ENCODE measurements around the gene UBE3C. TPM values are rescaled to one million over a fixed set of nuclear protein-coding genes. Genes with fewer than 3 reads are reported as not detected.

Gene UBE3C
- total and polyA plus RNA-seq, 4 donors, result 12.7 to 91.8 (median 46.1) TPM

DNA sequence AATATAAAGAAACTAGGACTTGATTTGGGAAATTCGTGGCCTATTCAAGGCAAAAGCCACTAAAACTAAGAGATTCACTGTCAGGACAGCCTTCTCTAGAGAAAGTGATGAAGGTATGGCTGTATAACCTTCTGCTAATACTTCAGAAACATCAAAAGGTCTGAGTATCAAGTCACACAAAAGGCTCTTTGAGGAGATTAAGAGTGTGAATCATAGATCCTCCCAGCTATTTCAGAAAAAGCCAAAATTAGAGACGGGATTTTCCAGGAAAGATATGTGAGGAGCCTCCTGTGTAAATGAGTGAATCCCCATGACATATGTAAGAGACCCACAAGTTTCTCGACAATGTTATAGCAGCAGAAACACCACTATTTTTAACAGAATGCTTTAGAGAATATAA is 56.2 kb downstream of the UBE3C start:
- Histone ChIP-seq H3K27ac (ENCODE audit: low read depth in 1 of 2, low read length in 1 of 2) (no peak overlapping the region), H3K9me3 (ENCODE audit: control insufficient read depth in 4 of 4, insufficient read depth in 3 of 4, low read length in 3 of 4) (no peaks in the 10 kb centered on the region), H3K27me3 (ENCODE audit: control insufficient read depth in 3 of 3, insufficient read depth in 3 of 3, low read length in 2 of 3) (no peaks in the 10 kb centered on the region), H3K4me3 (no peak overlapping the region), H3K9ac (ENCODE audit: insufficient read depth in 1 of 2, low read length in 2 of 2) (no peak overlapping the region), H3K36me3 (ENCODE audit: control insufficient read depth in 4 of 4, insufficient read depth in 4 of 4, low read length in 4 of 4) (peaks cover 13 to 29% (median 20%) of the 10 kb centered on the region in 4 donors), H3K4me1 (ENCODE audit: control insufficient read depth in 5 of 5, insufficient read depth in 5 of 5, low read length in 5 of 5) (no peaks in the 10 kb centered on the region)
- DNase-seq, result no peak
- ATAC-seq (ENCODE audit: insufficient read depth, low FRiP score), result no peak
- 98 to 99% methylated on average over 3 of the region's 3 CpGs for WGBS, 2 donors
- TF ChIP-seq, protein P1, sequence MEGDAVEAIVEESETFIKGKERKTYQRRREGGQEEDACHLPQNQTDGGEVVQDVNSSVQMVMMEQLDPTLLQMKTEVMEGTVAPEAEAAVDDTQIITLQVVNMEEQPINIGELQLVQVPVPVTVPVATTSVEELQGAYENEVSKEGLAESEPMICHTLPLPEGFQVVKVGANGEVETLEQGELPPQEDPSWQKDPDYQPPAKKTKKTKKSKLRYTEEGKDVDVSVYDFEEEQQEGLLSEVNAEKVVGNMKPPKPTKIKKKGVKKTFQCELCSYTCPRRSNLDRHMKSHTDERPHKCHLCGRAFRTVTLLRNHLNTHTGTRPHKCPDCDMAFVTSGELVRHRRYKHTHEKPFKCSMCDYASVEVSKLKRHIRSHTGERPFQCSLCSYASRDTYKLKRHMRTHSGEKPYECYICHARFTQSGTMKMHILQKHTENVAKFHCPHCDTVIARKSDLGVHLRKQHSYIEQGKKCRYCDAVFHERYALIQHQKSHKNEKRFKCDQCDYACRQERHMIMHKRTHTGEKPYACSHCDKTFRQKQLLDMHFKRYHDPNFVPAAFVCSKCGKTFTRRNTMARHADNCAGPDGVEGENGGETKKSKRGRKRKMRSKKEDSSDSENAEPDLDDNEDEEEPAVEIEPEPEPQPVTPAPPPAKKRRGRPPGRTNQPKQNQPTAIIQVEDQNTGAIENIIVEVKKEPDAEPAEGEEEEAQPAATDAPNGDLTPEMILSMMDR (IDR thresholded peaks at IDR 0.05; ENCODE audit: control extremely low read depth, extremely low read depth), result no peak

DNA sequence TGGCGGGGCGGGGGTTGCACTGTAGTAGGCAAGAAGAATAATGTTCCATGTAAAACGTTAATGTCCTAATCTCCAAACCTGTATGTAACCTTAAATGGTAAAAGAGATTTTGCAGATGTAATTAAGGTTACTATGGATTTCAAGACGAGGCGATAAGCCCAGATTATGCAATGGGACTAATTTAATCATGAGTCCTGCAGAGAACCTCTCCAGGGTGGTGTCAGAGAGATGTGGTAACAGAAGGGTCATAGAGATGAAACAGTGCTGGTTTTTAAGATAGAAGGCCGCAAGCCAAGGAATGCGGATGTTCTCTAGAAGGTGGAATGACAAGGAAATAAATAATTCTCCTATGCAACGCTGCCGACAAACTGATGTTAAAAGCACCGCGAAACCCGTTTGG is 57.1 kb downstream of the UBE3C start:
- TF ChIP-seq, protein P1 (IDR thresholded peaks at IDR 0.05; ENCODE audit: control extremely low read depth, extremely low read depth), result no peak
- H3K9ac ChIP-seq (ENCODE audit: insufficient read depth in 1 of 2, low read length in 2 of 2), result no peak overlapping the region
- no peak overlapping the region for H3K27ac ChIP-seq (ENCODE audit: low read depth in 1 of 2, low read length in 1 of 2)
- no peak for ATAC-seq (ENCODE audit: insufficient read depth, low FRiP score)
- no peak for DNase-seq
- H3K4me1 ChIP-seq (ENCODE audit: control insufficient read depth in 5 of 5, insufficient read depth in 5 of 5, low read length in 5 of 5), result no peaks in the 10 kb centered on the region
- 92 to 96% methylated on average over 12 of the region's 12 CpGs for WGBS, 2 donors
- H3K27me3 ChIP-seq (ENCODE audit: control insufficient read depth in 3 of 3, insufficient read depth in 3 of 3, low read length in 2 of 3), result no peaks in the 10 kb centered on the region
- H3K9me3 ChIP-seq (ENCODE audit: control insufficient read depth in 4 of 4, insufficient read depth in 3 of 4, low read length in 3 of 4), result no peaks in the 10 kb centered on the region
- no peak overlapping the region for H3K4me3 ChIP-seq
- H3K36me3 ChIP-seq (ENCODE audit: control insufficient read depth in 4 of 4, insufficient read depth in 4 of 4, low read length in 4 of 4), result peaks cover 9 to 28% (median 16%) of the 10 kb centered on the region in 4 donors

DNA sequence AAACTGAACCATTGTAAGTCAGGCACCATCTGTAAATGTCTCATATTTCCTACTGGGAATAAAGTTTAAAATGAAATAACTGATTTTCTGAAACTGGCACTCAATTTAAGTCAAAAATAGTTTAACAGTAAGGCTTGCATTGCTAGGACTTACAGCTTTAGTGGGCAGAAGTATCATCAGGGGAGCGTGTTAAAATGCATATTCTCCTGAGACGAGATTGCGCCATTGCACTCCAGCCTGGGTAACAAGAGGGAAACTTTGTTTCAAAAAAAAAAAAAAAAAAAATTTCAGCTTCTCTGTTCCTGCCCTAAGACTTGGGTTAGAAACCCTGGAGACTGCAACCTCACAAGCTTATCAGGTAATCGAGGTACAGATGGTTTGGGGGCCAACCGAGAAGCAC is 65.4 kb downstream of the UBE3C start:
- Histone ChIP-seq H3K27me3 (ENCODE audit: control insufficient read depth in 3 of 3, insufficient read depth in 3 of 3, low read length in 2 of 3) (no peaks in the 10 kb centered on the region), H3K4me3 (no peak overlapping the region), H3K9me3 (ENCODE audit: control insufficient read depth in 4 of 4, insufficient read depth in 3 of 4, low read length in 3 of 4) (no peaks in the 10 kb centered on the region), H3K4me1 (ENCODE audit: control insufficient read depth in 5 of 5, insufficient read depth in 5 of 5, low read length in 5 of 5) (no peaks in the 10 kb centered on the region), H3K9ac (ENCODE audit: insufficient read depth in 1 of 2, low read length in 2 of 2) (no peak overlapping the region), H3K27ac (ENCODE audit: low read depth in 1 of 2, low read length in 1 of 2) (no peak overlapping the region), H3K36me3 (ENCODE audit: control insufficient read depth in 4 of 4, insufficient read depth in 4 of 4, low read length in 4 of 4) (peaks cover 9 to 32% (median 22%) of the 10 kb centered on the region in 4 donors)
- no peak for ATAC-seq (ENCODE audit: insufficient read depth, low FRiP score)
- 93 to 95% methylated on average over 5 of the region's 5 CpGs for WGBS, 2 donors
- TF ChIP-seq, protein P1 (IDR thresholded peaks at IDR 0.05; ENCODE audit: control extremely low read depth, extremely low read depth), result no peak
- no peak for DNase-seq

DNA sequence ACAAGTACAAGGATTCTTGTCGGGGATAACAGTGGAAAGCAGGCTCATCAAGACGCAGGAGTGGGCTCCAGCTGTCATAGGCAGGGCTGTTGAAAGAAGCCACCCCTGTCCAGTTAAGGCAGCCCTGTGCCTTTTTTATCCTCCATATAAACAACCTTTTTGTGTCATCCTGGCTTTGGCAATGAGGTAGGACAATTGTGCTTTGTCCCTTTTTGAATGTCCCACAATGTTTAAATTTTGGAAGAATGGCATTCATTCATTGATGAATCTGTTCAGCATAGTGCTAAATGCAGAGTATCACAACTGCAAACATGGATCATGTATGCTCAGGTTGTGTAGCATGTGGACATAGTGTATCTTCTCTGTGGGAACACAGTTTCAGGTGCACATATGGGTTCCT is 66.7 kb downstream of the UBE3C start:
- H3K9ac ChIP-seq (ENCODE audit: insufficient read depth in 1 of 2, low read length in 2 of 2), result no peak overlapping the region
- no peaks in the 10 kb centered on the region for H3K9me3 ChIP-seq (ENCODE audit: control insufficient read depth in 4 of 4, insufficient read depth in 3 of 4, low read length in 3 of 4)
- H3K27ac ChIP-seq (ENCODE audit: low read depth in 1 of 2, low read length in 1 of 2), result no peak overlapping the region
- TF ChIP-seq, protein P1 (IDR thresholded peaks at IDR 0.05; ENCODE audit: control extremely low read depth, extremely low read depth), result no peak
- 86 to 92% methylated on average over 2 of the region's 2 CpGs for WGBS, 2 donors
- no peak for DNase-seq
- H3K27me3 ChIP-seq (ENCODE audit: control insufficient read depth in 3 of 3, insufficient read depth in 3 of 3, low read length in 2 of 3), result no peaks in the 10 kb centered on the region
- no peak for ATAC-seq (ENCODE audit: insufficient read depth, low FRiP score)
- peaks cover 9 to 33% (median 22%) of the 10 kb centered on the region in 4 donors for H3K36me3 ChIP-seq (ENCODE audit: control insufficient read depth in 4 of 4, insufficient read depth in 4 of 4, low read length in 4 of 4)
- no peak overlapping the region for H3K4me3 ChIP-seq
- peaks cover 0 to under 1% (median 0%) of the 10 kb centered on the region in 5 donors for H3K4me1 ChIP-seq (ENCODE audit: control insufficient read depth in 5 of 5, insufficient read depth in 5 of 5, low read length in 5 of 5)

Measured in lung (tissue), 12 donors.